GM18909 (cell line): ENCODE measurements around the gene DOK7.

Experiments used
- ATAC-seq: cut with Tn5 transposase; IDR thresholded peaks from one replicate; pipeline ENCODE4 v1.9.1; 2021; ENCODE audit warnings: mild to moderate bottlenecking; ENCODE audit not compliant: unreplicated experiment, poor library complexity

DOK7 gene

DNA sequence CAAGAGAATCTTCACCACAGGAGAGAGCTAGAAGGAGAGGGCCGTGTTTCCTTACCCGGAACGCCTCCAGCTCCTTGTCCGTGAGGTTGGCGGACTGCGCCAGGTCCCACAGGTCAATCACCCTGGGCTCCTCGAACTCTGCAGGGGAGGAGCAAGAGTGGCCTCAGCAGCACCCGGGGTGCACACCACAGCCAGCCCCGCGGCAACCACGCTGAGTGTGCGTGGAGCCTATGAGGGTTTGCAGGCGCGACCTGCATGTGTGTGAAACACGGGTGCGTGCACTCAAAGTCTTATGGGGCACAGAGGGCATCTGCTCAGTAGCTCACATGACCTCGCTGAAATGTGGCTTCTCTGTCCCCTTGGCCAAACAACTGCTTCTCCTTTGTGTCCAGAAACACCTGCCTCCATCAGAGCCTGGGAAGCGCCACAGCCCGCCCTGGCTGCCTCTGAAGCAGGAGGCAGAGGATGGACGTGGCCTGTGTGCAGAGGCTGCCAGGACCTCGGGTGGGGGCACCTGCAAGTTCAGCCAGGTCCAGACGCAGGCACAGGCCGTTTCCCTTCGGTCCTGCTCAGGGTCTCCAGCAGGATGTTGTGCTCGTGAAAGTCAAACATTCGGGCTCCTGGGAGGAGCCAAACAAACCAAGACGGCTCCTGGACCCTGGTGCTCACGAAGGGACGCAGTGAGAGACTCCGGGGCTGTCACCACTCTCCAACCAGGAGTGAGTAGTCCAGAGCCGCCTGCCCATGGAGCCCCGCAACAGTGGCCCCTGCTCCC lies 53.1 kb downstream of the DOK7 start:
- no peak for ATAC-seq

DNA sequence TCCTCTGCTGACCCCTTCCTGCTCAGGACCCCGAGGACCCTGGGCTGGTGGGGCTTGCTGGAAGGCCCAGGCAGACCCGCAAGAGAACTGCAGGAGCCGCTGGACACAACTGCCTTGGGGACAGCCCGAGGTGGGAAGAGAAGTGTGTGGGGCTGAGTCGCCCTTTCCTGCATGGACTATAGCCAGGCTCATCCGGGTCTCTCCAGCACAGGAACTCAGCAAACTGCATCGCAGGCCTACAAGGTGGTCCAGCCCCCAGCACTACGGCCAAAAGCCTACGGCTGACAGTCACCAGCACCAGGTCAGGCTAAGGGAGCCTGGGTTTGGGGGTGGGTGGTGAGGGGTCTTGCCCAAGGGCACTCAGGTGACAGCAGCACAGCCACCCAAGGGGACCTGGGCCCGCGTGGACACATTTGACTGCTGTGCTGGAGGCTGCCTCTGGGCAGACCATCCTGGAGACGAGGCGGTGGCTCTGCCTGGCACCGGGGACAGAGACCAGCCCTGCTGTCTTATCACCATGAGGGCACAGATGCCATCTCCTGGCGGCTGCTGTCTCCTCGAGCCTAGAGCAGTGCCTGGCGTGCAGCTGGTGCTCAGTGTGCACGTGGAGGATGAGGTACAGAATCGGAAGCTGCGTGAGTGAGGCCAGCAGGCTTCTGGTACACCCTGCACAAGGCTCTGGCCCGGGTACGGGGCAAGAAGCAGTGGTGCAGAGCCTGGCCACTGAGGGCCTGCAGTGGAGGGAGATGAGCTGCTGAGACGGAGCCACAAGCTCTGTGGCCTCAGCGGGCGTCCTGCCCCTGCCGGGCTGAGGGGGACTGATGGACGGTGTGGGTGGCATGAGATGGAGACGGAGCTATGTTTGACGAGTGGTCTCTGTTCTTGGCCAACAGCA lies 54.0 kb downstream of the DOK7 start:
- ATAC-seq: no peak

GRCh38 chr4:3517731-3518510 lies 54.8 kb downstream of the DOK7 start:
- no peak for ATAC-seq

DNA sequence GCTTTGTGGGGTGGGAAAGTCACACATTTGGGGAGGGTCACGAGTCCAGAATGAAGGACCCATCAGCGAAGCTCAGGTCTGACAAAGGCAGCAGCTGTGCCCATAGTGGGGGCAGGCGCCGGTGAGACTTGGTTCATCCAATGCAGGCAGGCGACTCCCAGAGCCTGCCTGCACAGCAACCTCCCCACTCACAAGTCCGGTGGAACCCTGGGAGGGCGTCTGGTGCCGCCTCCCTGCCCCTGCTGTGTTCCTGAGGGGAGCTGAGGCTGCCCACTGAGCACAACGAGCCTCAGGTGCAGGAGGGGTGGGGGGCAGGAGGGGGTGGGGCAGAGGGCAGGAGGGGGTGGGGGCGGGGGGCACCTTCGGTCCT lies 55.4 kb downstream of the DOK7 start:
- ATAC-seq: no peak

DNA sequence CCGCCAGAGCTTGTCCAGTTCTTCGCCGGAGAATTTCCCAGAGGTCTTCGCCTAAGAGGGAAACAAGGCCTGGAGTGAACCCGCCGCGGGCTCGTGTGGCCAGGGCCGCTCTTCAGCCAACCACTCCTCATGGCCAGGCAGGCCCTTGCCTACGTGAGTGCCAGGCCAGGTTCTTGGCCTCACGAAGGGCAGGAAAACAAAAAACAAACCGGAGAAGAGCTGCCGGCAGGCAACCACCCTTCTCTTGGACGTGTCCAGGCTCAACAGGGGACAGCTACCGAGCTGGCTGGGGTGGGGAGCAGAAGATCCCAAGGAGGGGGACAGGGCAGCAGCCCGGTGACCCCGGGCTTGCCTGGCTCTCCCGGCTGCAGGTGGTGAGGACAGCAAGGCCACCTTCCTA lies 55.8 kb downstream of the DOK7 start:
- ATAC-seq: no peak

DNA sequence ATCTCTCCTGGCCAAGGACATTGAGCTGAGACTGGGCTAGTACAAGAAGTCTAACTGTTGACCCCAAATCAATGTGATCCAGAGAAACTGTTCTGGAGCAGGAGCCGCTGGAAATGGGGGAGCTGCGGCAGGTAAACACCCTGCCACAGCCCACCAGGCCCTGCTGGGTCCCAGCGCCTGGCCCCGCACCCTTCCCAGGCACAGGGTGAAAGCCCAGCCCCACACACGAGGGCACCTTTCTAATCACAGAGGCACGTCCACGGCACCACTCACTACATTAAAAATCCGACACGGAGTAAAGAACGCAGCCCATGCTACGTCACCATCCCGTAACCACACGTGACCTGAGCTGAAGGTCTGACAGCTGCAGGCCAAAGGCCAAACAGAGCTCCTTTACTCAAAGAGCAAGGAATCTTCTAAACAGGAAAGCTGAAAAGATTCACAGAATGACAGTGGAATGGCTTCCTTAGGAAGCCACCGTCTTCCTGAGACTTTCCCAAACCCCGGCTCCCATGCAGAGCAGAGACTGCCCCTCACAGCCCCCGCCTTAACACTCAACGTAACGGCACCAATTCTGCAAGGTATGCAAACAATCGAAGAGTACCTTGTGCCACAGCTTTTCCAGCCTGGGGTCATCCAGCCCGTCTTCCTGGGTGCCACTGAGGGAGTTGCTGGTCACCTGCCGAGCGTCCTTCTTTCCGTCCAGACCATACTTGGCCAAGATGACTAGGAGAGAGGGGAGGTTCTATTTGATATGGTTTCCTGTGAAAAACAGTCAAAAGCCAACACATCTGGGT lies 56.6 kb downstream of the DOK7 start:
- no peak for ATAC-seq

DNA sequence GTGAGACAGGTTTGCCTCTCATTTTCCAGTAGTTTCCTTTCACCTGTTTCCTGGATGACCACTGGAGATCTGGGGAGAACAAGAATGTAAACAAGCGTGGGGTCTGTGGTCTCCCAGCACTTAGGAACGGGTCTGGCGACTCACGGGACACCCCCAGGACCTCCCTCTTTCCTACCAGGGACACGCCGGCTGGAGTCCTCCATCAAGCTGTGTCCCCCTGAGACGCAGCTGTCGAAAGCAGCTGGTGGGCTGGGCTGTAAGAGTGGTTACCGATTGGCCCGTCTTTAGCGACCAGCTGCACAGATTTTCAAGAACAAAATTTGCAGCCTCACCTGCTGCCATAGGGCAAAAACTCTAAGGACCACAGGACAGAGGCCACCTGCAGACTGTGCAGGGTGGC lies 57.2 kb downstream of the DOK7 start:
- no peak for ATAC-seq

GRCh38 chr4:3520796-3521600 lies 57.9 kb downstream of the DOK7 start:
- ATAC-seq: no peak

- ATAC-seq: no peak
Measured at GRCh38 chr4:3521621-3522325, 58.7 kb downstream of the DOK7 start.

- no peak for ATAC-seq
Measured at GRCh38 chr4:3522326-3522640, 59.2 kb downstream of the DOK7 start.

- ATAC-seq: no peak
Measured at GRCh38 chr4:3522651-3523050, 59.5 kb downstream of the DOK7 start.

DNA sequence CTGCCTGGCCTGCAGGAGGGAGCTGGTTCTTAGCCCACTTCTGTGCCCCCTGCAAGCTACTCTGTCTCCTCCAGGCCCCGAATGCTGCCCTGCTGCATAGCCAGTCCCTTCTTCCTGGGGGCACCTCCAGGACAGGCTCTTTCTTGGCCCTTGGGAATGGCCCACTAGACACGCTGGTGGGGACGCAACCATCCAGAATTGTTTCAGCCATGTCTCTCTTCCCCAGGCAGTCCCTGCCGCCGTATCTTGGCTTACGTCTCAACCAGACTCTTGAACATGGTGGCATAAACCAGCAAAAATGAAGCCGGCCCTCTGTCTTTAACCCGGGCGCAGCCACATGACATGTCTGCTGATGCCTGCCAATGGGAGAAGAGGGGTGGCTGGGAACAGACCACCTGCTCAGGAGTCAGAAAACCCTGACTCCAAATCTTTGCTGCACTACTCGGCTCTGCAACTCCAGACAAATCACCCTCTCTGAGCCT lies 60.1 kb downstream of the DOK7 start:
- no peak for ATAC-seq

DNA sequence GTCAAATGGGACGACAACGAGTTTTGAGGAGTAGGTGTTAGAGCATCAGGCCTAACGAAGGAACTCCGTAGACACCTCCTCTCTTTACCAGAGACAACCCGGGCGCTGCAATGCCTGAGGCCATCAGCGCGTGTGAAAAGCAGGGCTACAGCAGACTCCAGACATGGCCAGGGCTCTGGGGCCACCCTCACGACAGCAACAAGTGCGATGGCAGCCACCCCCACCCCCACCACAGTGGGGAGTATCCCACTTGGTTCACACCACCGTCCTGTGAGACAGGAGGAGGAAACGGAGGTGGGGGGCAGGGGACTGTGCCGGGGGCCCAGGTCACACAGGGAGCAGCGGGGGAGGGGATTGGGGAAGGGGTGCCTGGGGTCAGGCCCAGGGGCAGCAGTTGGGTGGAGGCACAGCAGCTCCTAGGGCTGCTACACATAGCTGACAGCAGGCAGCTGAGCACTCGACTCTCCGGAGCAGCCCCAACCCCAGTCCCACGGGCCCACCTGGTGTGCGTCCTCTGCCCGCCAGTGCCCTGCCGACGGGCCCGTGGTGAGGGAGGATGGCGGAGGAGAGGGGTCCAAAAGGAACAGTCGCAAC lies 60.6 kb downstream of the DOK7 start:
- no peak for ATAC-seq

GRCh38 chr4:3524349-3524748 lies 61.2 kb downstream of the DOK7 start:
- ATAC-seq: no peak

- no peak for ATAC-seq
Measured at GRCh38 chr4:3524920-3525319, 61.8 kb downstream of the DOK7 start.

DNA sequence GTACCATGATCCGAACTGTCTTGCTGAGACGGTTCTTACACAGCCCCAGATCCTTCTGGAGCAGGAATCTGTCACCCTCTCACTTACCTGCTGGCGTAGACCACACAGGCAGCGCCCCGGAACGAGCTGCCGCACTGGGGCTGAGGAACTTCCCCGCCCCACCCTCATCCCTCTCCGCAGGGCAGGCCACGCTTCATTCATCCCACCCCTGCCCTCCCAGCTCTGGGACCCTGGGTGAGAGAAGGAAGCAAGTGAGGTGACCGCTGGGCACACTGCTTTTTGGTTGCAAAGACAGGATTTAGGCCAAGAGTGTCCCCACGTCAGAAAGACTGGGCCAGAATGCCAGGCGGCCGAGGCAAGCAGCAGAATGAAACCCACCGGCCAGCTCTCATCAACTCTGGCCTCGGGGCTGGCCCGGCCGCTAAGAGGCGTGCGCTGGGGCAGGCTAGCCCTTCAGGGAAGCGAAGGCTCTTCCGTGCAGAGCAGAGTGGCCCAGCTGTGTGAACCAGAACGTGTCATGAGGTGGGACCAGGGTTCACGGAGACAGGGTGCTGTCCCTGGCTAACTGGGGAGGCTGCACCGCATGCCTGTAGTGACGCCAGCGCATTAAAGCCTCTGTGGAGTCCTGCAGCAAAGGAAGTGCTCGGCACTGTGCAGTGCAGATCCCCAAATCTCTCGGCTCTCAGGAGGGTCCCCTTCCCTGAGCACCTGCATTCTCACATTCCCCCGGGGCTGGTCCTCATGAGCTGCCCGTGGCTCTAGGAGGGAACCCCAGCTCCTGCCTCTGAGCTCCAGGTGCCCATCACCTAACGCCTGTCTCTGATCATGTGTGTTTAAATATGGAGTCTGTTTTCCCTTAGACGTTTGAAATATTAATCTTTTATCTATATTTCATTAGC lies 62.7 kb downstream of the DOK7 start:
- no peak for ATAC-seq

- no peak for ATAC-seq
Measured at GRCh38 chr4:3526456-3526855, 63.4 kb downstream of the DOK7 start.
